Effector CD4-positive, alpha-beta T cell (primary cell): ENCODE data around the gene GPR17.
A peak's percentile ranks its signal among the peaks of the same experiment; 100 is the strongest.

Experiments
- DNase-seq: peaks from one replicate; pipeline ENCODE4 v3.0.0-alpha.2; 2020

The GPR17 gene

GRCh38 chr2:127695491-127696472 is 49.8 kb downstream of the GPR17 start:
- peak; percentile 30 for DNase-seq

GRCh38 chr2:127697482-127698180 is 51.7 kb downstream of the GPR17 start:
- no peak for DNase-seq

GRCh38 chr2:127698553-127699355 is 52.8 kb downstream of the GPR17 start:
- DNase-seq = no peak

- no peak for DNase-seq
Measured at GRCh38 chr2:127700527-127701192, 54.7 kb downstream of the GPR17 start.

GRCh38 chr2:127701193-127701650 is 55.3 kb downstream of the GPR17 start, which contains the start of gene SFT2D3:
Gene SFT2D3, plus strand, starts transcription at chr2:127701497. Its CDS starts 32 bp downstream, at chr2:127701529.
- peak; percentile 82 for DNase-seq

- DNase-seq = peak; percentile 72
Measured at GRCh38 chr2:127701651-127702394, 55.9 kb downstream of the GPR17 start.
